ENCODE results near the gene CNTF. TPM values are rescaled to one million over a fixed set of nuclear protein-coding genes. Genes with fewer than 3 reads are reported as not detected.

CNTF gene
- total RNA-seq, 6 donors from 2014 or later = 0.33 to 5.4 (median 1.4) TPM

DNA sequence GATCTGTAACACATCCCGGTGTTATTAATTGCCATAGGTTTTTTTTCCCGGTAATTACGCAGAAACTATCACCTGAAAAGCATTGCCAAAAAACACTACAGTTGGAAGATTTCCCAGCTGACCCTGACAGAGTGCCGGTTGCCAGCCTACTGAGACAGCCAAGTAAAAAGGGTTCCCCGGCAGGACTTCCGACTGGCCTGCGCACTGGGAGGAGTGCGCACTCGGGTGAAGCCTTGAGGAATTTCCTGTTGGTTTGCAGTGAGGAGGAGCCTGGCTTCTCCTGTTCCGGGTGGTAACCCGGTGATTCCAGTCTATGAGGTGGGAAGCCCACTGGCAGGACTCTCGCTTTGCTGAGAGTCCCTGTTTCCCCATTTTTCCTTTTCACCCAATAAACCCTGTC is 52.1 kb downstream of the CNTF start:
- DNase-seq (no peak), ATAC-seq (ENCODE audit: low FRiP score in 2 of 2) (no peak)
- H3K4me3 ChIP-seq = no peak overlapping the region
- no peak overlapping the region for H3K27ac ChIP-seq
- WGBS, 2 donors = 77 to 83% methylated on average over 9 to 12 of the region's 12 CpGs
- TF ChIP-seq POLR2A (IDR thresholded peaks at IDR 0.05) = no peak
- TF ChIP-seq, protein P1, sequence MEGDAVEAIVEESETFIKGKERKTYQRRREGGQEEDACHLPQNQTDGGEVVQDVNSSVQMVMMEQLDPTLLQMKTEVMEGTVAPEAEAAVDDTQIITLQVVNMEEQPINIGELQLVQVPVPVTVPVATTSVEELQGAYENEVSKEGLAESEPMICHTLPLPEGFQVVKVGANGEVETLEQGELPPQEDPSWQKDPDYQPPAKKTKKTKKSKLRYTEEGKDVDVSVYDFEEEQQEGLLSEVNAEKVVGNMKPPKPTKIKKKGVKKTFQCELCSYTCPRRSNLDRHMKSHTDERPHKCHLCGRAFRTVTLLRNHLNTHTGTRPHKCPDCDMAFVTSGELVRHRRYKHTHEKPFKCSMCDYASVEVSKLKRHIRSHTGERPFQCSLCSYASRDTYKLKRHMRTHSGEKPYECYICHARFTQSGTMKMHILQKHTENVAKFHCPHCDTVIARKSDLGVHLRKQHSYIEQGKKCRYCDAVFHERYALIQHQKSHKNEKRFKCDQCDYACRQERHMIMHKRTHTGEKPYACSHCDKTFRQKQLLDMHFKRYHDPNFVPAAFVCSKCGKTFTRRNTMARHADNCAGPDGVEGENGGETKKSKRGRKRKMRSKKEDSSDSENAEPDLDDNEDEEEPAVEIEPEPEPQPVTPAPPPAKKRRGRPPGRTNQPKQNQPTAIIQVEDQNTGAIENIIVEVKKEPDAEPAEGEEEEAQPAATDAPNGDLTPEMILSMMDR (IDR thresholded peaks at IDR 0.05) = no peak
- no peak for TF ChIP-seq POLR2AphosphoS5 (IDR thresholded peaks at IDR 0.05)
- TF ChIP-seq EP300 (IDR thresholded peaks at IDR 0.05) = no peak
- no peaks in the 10 kb centered on the region for H3K4me1 ChIP-seq
- H3K36me3 ChIP-seq = no peaks in the 10 kb centered on the region
- no peaks in the 10 kb centered on the region for H3K27me3 ChIP-seq
- H3K9me3 ChIP-seq = no peaks in the 10 kb centered on the region

Other genes starting within 250 kb of the CNTF start
- not detected for gene OR5B3, start 215.8 kb upstream of the CNTF start, total RNA-seq
- not detected for gene OR5B2, start 194.5 kb upstream of the CNTF start, total RNA-seq
- not detected for gene OR5B12, start 180.4 kb upstream of the CNTF start, total RNA-seq
- not detected for gene OR5B21, start 114.6 kb upstream of the CNTF start, total RNA-seq
- gene LPXN, start 46.8 kb upstream of the CNTF start, total RNA-seq = 10 to 100 TPM; 17.2 to 52.8 (median 34.1) TPM
- gene ZFP91, start 43.6 kb upstream of the CNTF start, total RNA-seq = 10 to 100 TPM; 21.0 to 53.2 (median 40.9) TPM
- gene GLYAT, start 109.3 kb downstream of the CNTF start, total RNA-seq = not detected
- gene GLYATL2, start 222.0 kb downstream of the CNTF start, total RNA-seq = not detected